ENCODE data around the gene CLEC18A. TPM values are rescaled to one million over a fixed set of nuclear protein-coding genes. Genes with fewer than 3 reads are reported as not detected.
"Not testable (repeated sequence)": the region's sequence is repeated elsewhere in the genome, so short reads cannot be mapped to it uniquely, and the experiment has no call there.

CLEC18A gene
- total RNA-seq, 1 donor from 2014 or later, result 1.7 TPM

- DNase-seq (ENCODE audit: extremely low read depth, low read depth, low spot score), result not testable (repeated sequence)
Measured at GRCh38 chr16:69950411-69950810, 723 bp upstream of the CLEC18A start.

- DNase-seq (ENCODE audit: extremely low read depth, low read depth, low spot score), result not testable (repeated sequence)
Measured at GRCh38 chr16:69951672-69952031, 518 bp downstream of the CLEC18A start.

- not testable (repeated sequence) for DNase-seq (ENCODE audit: extremely low read depth, low read depth, low spot score)
Measured at GRCh38 chr16:69952116-69952515, 982 bp downstream of the CLEC18A start.

GRCh38 chr16:69952572-69953355 is 1.6 kb downstream of the CLEC18A start:
- DNase-seq (ENCODE audit: extremely low read depth, low read depth, low spot score), result not testable (repeated sequence)

GRCh38 chr16:69954241-69954640 is 3.1 kb downstream of the CLEC18A start:
- not testable (repeated sequence) for DNase-seq (ENCODE audit: extremely low read depth, low read depth, low spot score)

GRCh38 chr16:69963312-69963711 is 12.2 kb downstream of the CLEC18A start:
- DNase-seq (ENCODE audit: extremely low read depth, low read depth, low spot score), result not testable (repeated sequence)

- not testable (repeated sequence) for DNase-seq (ENCODE audit: extremely low read depth, low read depth, low spot score)
Measured at GRCh38 chr16:69964960-69965660, 14.0 kb downstream of the CLEC18A start.

- not testable (repeated sequence) for DNase-seq (ENCODE audit: extremely low read depth, low read depth, low spot score)
Measured at GRCh38 chr16:69965661-69966054, 14.5 kb downstream of the CLEC18A start.

GRCh38 chr16:69967688-69968087 is 16.6 kb downstream of the CLEC18A start:
- not testable (repeated sequence) for DNase-seq (ENCODE audit: extremely low read depth, low read depth, low spot score)

- DNase-seq (ENCODE audit: extremely low read depth, low read depth, low spot score), result not testable (repeated sequence)
Measured at GRCh38 chr16:69968125-69968524, 17.0 kb downstream of the CLEC18A start.

- DNase-seq (ENCODE audit: extremely low read depth, low read depth, low spot score), result not testable (repeated sequence)
Measured at GRCh38 chr16:69969657-69970056, 18.5 kb downstream of the CLEC18A start.

GRCh38 chr16:69972120-69972519 is 21.0 kb downstream of the CLEC18A start:
- DNase-seq (ENCODE audit: extremely low read depth, low read depth, low spot score), result not testable (repeated sequence)

- not testable (repeated sequence) for DNase-seq (ENCODE audit: extremely low read depth, low read depth, low spot score)
Measured at GRCh38 chr16:69972935-69973334, 21.8 kb downstream of the CLEC18A start.

GRCh38 chr16:69985196-69985595 is 34.1 kb downstream of the CLEC18A start:
- DNase-seq (ENCODE audit: extremely low read depth, low read depth, low spot score), result not testable (repeated sequence)

GRCh38 chr16:69997956-69998355 is 46.8 kb downstream of the CLEC18A start:
- not testable (repeated sequence) for DNase-seq (ENCODE audit: extremely low read depth, low read depth, low spot score)

- not testable (repeated sequence) for DNase-seq (ENCODE audit: extremely low read depth, low read depth, low spot score)
Measured at GRCh38 chr16:69999801-70000200, 48.7 kb downstream of the CLEC18A start.

GRCh38 chr16:70003511-70003910 is 52.4 kb downstream of the CLEC18A start:
- DNase-seq (ENCODE audit: extremely low read depth, low read depth, low spot score), result not testable (repeated sequence)

GRCh38 chr16:70008604-70009003 is 57.5 kb downstream of the CLEC18A start:
- not testable (repeated sequence) for DNase-seq (ENCODE audit: extremely low read depth, low read depth, low spot score)

GRCh38 chr16:70010615-70011014 is 59.5 kb downstream of the CLEC18A start:
- not testable (repeated sequence) for DNase-seq (ENCODE audit: extremely low read depth, low read depth, low spot score)

GRCh38 chr16:70011120-70011519 is 60.0 kb downstream of the CLEC18A start:
- not testable (repeated sequence) for DNase-seq (ENCODE audit: extremely low read depth, low read depth, low spot score)

GRCh38 chr16:70012354-70012753 is 61.2 kb downstream of the CLEC18A start:
- not testable (repeated sequence) for DNase-seq (ENCODE audit: extremely low read depth, low read depth, low spot score)

GRCh38 chr16:70012951-70013350 is 61.8 kb downstream of the CLEC18A start:
- DNase-seq (ENCODE audit: extremely low read depth, low read depth, low spot score), result not testable (repeated sequence)

All from glomerular endothelial cell (primary cell).